HG02678 (cell line): ENCODE results near the gene RPA1.

ENCODE experiments used
- ATAC-seq: cut with Tn5 transposase; IDR thresholded peaks from one replicate; pipeline ENCODE4 v1.9.1; 2021; ENCODE audit warnings: mild to moderate bottlenecking, moderate library complexity; ENCODE audit not compliant: unreplicated experiment

RPA1 gene

DNA sequence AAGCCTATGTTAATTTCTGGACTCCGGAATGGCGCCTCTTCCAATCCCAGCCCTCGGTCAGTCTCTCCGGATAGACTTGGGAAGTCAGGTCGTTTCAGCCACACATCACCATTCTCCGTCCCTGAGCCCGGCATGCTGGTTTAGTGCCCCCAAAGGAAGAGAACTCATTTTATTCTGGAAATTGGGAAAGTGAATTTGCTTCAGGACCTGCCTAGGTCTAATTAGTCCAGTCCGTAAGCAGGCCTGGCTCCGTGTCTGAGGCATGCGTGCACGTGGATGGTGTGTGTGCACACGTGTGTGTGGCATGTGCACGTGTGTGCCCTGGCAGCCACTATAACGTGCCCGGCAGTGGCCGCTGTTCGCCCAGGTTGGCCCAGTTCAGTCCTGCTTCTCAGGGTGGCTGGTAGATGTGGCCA, 77.4 kb downstream of the RPA1 start:
- ATAC-seq: no peak

DNA sequence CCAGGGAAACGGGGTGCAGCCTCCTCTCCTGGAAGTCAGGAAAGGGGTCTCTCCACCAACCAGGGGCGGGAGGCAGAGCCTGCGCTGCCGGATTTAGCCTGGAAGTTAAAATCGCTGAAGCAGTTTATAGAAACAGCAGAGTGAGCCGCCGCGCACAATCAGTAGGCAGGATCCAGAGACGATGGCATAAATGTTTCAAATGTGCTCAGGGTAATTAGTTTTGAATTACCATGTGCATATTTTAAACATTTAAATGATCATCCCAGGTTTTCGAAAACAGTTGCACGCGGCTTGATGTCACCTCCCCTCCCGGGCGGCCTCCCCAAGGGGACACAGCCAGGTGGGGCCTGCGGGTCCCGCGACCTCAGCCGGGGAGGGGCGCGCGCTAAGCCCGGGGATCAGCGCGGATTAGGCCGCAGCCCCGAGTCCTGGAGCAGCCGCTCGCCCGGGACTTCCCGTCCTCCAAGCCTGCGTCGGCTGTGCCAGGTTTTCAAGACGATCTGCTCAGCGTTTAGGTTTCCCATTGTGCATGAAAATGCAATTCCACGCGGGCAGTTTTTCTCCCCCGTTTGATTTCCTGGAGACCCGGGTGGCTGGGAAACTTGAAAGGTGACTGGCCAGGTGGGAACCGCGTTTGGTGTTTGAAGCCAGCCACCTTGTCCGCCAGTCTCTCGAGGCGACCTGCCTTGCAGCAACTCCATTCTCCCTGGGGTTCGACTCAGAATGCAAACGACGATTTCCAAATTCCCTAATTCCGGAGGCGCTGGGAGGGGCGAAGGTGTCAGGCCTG, 78.3 kb downstream of the RPA1 start:
- ATAC-seq: no peak

GRCh38 chr17:1908699-1909309, 79.0 kb downstream of the RPA1 start:
- ATAC-seq: no peak

- no peak for ATAC-seq
Observed at GRCh38 chr17:1909985-1910384, 80.2 kb downstream of the RPA1 start.

DNA sequence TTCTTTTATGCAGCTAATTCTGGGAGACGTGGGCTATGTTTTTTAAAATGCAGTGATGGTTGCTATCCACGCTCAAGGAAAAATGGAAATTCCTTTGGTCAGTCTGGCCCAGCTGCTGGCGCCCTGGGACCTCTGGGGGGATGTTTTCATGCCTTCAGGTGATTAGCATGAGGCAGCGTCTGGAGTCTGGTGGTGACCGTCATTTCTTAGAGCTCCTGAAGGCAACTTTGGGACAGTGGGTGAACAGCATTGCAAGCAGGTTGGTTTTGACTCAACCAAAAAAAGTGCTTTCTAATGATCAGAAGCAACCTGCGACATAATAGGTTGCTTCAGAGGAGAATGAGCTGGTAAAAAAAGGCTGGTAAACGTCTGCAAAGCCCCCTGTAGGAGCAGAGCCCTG, 82.3 kb downstream of the RPA1 start:
- ATAC-seq: no peak

DNA sequence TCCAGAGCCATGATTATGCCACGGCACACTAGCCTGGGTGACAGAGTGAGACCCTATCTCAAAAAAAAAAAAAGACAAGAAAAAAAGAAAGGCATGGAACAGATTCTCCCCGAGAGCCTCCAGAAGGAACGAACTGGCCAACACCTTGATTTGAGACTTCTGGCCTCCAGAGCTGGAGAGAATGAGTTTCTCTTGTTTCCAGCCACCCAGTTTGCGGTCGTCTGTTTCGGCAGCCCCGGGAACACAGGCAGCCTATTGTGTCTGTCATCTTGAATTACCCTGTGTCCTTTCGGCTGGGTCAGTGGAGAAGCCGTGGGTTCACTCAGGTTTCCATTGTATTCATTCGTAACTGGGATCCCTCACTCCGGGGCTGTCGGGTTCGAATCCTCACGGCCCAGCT, 83.9 kb downstream of the RPA1 start:
- no peak for ATAC-seq

GRCh38 chr17:1914661-1915083, 84.9 kb downstream of the RPA1 start:
- no peak for ATAC-seq

- no peak for ATAC-seq
Observed at GRCh38 chr17:1915889-1916288, 86.1 kb downstream of the RPA1 start.

DNA sequence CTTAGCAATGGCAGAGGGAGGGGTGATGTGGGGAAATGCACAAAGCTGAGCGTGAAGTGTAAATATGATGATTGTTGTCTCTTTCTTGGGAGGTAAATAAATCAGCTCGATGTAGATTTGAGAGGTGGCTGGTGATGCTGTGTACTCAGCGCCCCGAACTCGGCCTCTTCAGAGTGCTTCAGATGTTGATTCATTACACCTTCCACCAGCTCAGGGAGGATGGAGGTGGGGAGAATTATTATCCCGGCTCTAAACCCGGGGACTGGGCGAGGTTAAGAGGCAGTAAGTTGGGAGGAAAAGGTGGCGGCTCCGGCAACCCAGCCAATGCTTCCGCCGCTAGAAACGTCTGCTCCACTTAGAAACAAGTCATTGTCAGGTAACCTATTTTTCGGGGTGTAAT, 86.5 kb downstream of the RPA1 start:
- no peak for ATAC-seq

DNA sequence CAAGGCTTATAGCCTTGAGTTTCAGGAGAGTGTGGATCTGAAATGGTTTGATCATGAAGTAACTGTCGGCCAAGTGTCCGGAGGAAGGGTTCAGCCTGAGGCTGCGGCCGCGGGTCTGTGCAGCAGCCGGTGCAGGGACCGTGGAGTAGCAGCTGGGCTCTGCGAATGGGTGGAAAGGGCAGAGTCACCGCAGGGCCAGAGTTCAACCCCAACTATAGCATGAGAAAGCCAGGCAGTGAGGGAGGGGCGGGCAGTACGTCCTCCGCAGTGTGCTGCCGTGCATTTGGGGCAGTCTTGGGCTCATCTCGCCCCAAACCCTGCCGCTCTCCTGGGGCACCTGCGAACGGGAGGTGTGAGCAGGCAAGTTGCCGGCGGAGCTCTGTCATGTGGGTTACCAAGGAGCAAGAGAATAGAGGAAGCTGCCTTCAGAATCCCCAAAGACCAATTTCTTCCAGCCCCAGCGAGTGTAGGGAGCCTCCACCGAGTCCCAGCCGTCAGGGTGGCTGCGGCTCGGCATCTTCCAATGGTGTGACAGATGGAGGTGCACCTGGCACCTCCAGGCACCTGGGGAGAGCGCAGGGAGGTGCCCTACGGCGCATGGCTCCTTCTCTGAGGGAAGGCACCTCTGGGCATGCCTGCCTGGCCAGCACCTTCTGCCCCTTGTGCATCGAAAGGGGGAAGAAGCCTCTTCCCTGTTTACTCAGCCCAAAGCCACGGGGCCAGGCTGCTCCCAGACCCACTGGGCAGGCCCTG, 87.3 kb downstream of the RPA1 start:
- ATAC-seq: no peak

DNA sequence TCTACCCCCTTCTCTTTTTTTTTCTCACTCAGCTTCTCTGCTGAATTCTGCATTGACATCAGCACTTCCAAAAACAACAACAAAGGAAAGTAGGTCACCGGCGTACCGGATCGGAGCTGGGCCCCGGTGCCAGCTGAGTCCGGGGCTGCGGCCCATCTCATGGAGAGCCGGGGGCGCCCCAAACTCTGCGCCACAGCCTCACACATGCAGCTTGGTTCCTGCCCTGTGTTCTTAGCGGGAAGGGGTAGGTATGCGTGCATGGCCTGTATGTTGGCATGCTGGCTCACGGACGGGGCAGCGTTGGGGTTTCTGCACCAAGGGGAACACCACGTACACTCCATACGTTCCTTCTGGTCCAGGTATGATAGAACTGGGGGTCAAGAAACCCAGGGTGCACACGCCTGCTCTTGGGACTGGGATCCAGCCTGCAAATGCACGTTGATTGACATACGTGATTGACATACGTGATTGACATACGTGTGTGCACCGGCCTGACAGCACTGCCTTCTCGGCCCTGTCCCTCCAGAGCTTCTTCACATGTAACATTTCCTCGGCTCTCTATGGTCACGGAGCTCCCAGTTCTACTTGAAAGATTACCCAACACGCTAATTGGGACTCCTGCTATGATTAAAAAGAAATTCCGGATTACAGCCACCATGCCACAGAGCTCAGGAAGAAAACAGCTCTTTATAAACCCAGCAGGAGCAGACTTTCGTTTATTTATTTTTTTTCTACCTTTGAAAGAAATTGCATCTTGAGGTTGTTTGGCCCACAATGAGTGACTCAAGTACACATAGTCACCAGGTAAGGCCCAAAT, 88.7 kb downstream of the RPA1 start:
- ATAC-seq: no peak

DNA sequence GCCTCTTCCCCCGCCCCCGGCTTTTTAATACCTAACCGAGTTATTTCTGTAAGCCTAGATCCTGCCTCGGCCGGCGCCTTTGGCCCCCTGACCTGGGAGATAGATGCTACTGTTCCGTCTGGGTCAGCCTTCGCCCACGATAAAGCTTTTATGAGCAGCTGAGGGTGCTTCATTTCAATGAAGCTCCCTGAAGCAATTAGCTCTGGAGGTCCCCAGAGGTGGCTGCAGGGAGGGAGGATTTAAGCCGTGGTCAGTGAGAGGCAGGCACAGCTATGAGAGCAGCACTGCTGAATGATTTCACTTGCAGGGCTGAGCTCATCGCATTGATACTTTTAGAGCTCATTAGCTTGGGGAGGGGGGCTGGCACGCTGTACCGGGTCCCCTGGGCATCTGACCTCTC, 89.4 kb downstream of the RPA1 start:
- no peak for ATAC-seq

- ATAC-seq: no peak
Observed at GRCh38 chr17:1920948-1921351, 91.1 kb downstream of the RPA1 start.

GRCh38 chr17:1928976-1929375, 99.2 kb downstream of the RPA1 start:
- ATAC-seq: no peak

DNA sequence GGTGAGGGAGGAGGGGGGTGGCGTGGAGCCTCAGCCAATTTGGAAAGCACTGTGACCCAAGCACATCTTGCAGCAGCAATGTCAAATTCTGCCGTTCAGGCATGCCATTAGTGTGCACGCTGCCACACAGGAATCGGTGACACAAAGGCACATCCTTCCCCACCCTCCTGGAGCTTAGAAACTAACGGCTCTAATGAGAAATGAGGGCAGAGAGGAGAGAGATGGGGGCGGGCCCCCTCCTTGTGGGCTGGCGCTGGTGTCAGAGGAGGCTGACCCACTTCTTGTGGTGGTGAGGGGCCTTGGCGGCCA, 100.5 kb downstream of the RPA1 start:
- ATAC-seq: no peak

DNA sequence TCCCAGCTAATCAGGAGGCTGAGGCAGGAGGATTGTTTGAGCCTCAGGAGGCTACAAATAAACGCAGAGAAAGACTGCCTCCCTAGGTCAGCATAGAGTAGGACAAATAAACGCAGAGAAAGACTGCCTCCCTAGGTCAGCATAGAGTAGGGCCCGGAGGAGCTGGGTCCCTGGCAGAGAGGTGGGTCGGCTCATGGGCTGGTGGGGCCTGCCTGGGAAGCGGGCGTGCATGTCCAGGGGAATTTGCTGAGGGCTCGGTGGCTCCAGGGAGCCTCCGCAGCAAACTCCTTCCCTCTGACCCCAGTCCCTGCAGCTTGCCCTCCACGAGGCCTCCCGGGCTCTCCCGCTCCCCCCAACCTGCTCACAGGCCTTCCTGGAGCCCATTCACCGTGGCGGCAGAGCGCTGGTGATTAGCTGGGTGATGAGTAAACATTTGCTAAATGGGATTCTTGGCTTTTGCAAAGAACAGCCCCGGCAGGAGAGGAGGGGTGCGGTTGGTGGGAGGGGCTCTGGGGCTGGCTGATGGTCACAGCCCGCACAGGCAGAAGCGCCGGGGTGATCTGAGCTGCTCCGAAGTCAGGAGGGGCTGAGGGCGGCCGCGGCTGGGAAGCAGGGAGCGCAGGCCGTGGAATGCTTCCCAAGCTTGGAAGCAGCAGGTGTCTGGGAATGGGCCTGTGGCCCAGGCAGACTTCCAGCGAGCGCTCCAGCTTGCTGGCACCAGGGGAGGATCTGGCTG, 102.2 kb downstream of the RPA1 start:
- ATAC-seq: no peak

- ATAC-seq: no peak
Observed at GRCh38 chr17:1933875-1934715, 104.3 kb downstream of the RPA1 start.

- ATAC-seq: no peak
Observed at GRCh38 chr17:1934901-1935300, 105.1 kb downstream of the RPA1 start.

- ATAC-seq: no peak
Observed at GRCh38 chr17:1936766-1937165, 107.0 kb downstream of the RPA1 start.

GRCh38 chr17:1937461-1937860, 107.7 kb downstream of the RPA1 start:
- ATAC-seq: no peak
